Esophagus muscularis mucosa (tissue), 4 donors: ENCODE data around the gene HPS1. TPM values are rescaled to one million over a fixed set of nuclear protein-coding genes. Genes with fewer than 3 reads are reported as not detected.

Experiments used
- DNase-seq: peaks from one replicate; pipeline ENCODE4 v3.0.0-alpha.2; 2017; ENCODE audit errors: extremely low spot score
- H3K27ac ChIP-seq, 4 donors: fragments of 200-600 bp; sonication (generic); replicated peaks in 1 of 4; 1 replicate in 3 of 4; 2 replicates in 1 of 4; pipeline ENCODE4 v1.5.1; 2016 to 2019; ENCODE audit warnings: mild to moderate bottlenecking in 1 of 4
- H3K27me3 ChIP-seq, 4 donors: fragments of 200-600 bp; sonication (generic); one replicate each; pipeline versions ENCODE4 v1.5.1 to v1.6.0; 2016 to 2019
- H3K36me3 ChIP-seq, 4 donors: fragments of 200-600 bp; sonication (generic); one replicate each; pipeline ENCODE4 v1.5.1; 2016 to 2019
- H3K4me1 ChIP-seq, 4 donors: fragments of 200-600 bp; sonication (generic); one replicate each; pipeline ENCODE4 v1.5.1; 2016 to 2019
- H3K4me3 ChIP-seq, 4 donors: fragments of 200-600 bp; sonication (generic); 1 replicate in 2 of 4; 2 replicates in 2 of 4; pipeline ENCODE4 v1.5.1; 2016 to 2019; ENCODE audit warnings: mild to moderate bottlenecking in 4 of 4, moderate library complexity in 1 of 4
- H3K9me3 ChIP-seq, 4 donors: fragments of 200-600 bp; sonication (generic); 1 replicate in 3 of 4; 2 replicates in 1 of 4; pipeline ENCODE4 v1.5.1; 2016 to 2019
- CTCF ChIP-seq, 3 experiments: fragments of 200-600 bp in 2 of 3; fragments of 450-650 bp in 1 of 3; sonication (generic) in 2 of 3; IDR thresholded peaks; one replicate each; pipeline ENCODE4 v1.5.1; 2017 to 2019; ENCODE audit warnings: antibody characterized with exemption in 3 of 3, mild to moderate bottlenecking in 2 of 3, moderate library complexity in 1 of 3
- EP300 ChIP-seq: sonication (generic); formaldehyde crosslinking; IDR thresholded peaks from one replicate; pipeline ENCODE4 v1.6.1; 2017; ENCODE audit warnings: antibody characterized with exemption
- POLR2A ChIP-seq: fragments of 450-650 bp; IDR thresholded peaks from one replicate; pipeline ENCODE4 v1.6.1; 2017; ENCODE audit warnings: antibody characterized with exemption, moderate library complexity, mild to moderate bottlenecking, low read depth
- POLR2AphosphoS5 ChIP-seq, 2 donors: sonication (generic); formaldehyde crosslinking; IDR thresholded peaks; one replicate each; pipeline ENCODE4 v1.6.1; 2017; ENCODE audit warnings: antibody characterized with exemption in 2 of 2
- WGBS: methylation state at CpG from one replicate; pipeline ENCODE4 v1.1.5; 2018; 5-methylcytosine and 5-hydroxymethylcytosine counted together
- intact Hi-C: fragments of 100-400 bp; cut with DNase I; formaldehyde crosslinking; loops from one replicate; pipeline ENCODE4 v1.15.1; 2023
- total RNA-seq, 4 donors: library from RNA; depleted of rRNA; stranded (reverse); fragments of >200 nt; gene quantifications; one replicate each; pipeline versions ENCODE4 v1.1.0 to v1.2.1, GENCODE V29; 2016

HPS1 gene
- total RNA-seq, 4 donors from 2014 or later: 49.7 to 76.1 (median 63.7) TPM

- intact Hi-C loops: no loop called here
- no peak for DNase-seq
- Histone ChIP-seq H3K27me3 (no peaks in the 10 kb centered on the region), H3K4me3 (no peak overlapping the region), H3K36me3 (peaks cover 0 to 4% (median 2%) of the 10 kb centered on the region in 4 donors), H3K9me3 (peaks cover 0 to 7% (median 2%) of the 10 kb centered on the region in 4 donors), H3K27ac (no peak overlapping the region), H3K4me1 (no peaks in the 10 kb centered on the region)
- 68% methylated on average over 5 of the region's 5 CpGs for WGBS
- no peak for TF ChIP-seq POLR2AphosphoS5 (IDR thresholded peaks at IDR 0.05)
- TF ChIP-seq POLR2A: no peak
- TF ChIP-seq EP300: no peak
- no peak for TF ChIP-seq CTCF (IDR thresholded peaks at IDR 0.05)
Observed at GRCh38 chr10:98481404-98481945, 34.7 kb upstream of the HPS1 start.

- intact Hi-C loops: no loop called here
- Histone ChIP-seq H3K9me3 (peaks cover 0 to 2% (median 0%) of the 10 kb centered on the region in 4 donors), H3K27ac (no peak overlapping the region), H3K4me3 (no peak overlapping the region), H3K4me1 (peaks cover 0 to 8% (median 3%) of the 10 kb centered on the region in 4 donors), H3K36me3 (peaks cover 0 to 4% (median 2%) of the 10 kb centered on the region in 4 donors), H3K27me3 (no peaks in the 10 kb centered on the region)
- WGBS: 74% methylated on average over 6 of the region's 6 CpGs
- TF ChIP-seq POLR2A (no peak), CTCF (IDR thresholded peaks at IDR 0.05) (no peak), POLR2AphosphoS5 (IDR thresholded peaks at IDR 0.05) (no peak), EP300 (no peak)
- DNase-seq: no peak
Observed at GRCh38 chr10:98478430-98479222, 31.9 kb upstream of the HPS1 start.

- intact Hi-C loops: no loop called here
- Histone ChIP-seq H3K27ac (no peak overlapping the region), H3K9me3 (no peaks in the 10 kb centered on the region), H3K27me3 (no peaks in the 10 kb centered on the region), H3K36me3 (peaks cover 0 to 4% (median 2%) of the 10 kb centered on the region in 4 donors), H3K4me1 (peaks cover 0 to 8% (median 3%) of the 10 kb centered on the region in 4 donors), H3K4me3 (no peak overlapping the region)
- DNase-seq: no peak
- TF ChIP-seq EP300 (no peak), POLR2A (no peak), POLR2AphosphoS5 (IDR thresholded peaks at IDR 0.05) (no peak), CTCF (IDR thresholded peaks at IDR 0.05) (no peak)
Observed at GRCh38 chr10:98477861-98478260, 31.1 kb upstream of the HPS1 start.

- Histone ChIP-seq H3K36me3 (no peaks in the 10 kb centered on the region), H3K4me1 (peaks cover 0 to 10% (median 3%) of the 10 kb centered on the region in 4 donors), H3K9me3 (no peaks in the 10 kb centered on the region), H3K27me3 (no peaks in the 10 kb centered on the region), H3K4me3 (no peak overlapping the region), H3K27ac (no peak overlapping the region)
- intact Hi-C loops: no loop called here
- DNase-seq: no peak
- TF ChIP-seq CTCF (IDR thresholded peaks at IDR 0.05) (no peak), EP300 (no peak), POLR2AphosphoS5 (IDR thresholded peaks at IDR 0.05) (no peak), POLR2A (no peak)
Observed at GRCh38 chr10:98474628-98475027, 27.9 kb upstream of the HPS1 start.
